NCI-H128 (cell line): ENCODE data around the gene NOL6.
"Not testable (repeated sequence)": the region's sequence is repeated elsewhere in the genome, so short reads cannot be mapped to it uniquely, and the experiment has no call there.

Experiments
- DNase-seq: peaks from one replicate; lab custom pipeline; 2025; ENCODE audit not compliant: unreplicated experiment; lab: John Stamatoyannopoulos, UW

NOL6 gene

DNA sequence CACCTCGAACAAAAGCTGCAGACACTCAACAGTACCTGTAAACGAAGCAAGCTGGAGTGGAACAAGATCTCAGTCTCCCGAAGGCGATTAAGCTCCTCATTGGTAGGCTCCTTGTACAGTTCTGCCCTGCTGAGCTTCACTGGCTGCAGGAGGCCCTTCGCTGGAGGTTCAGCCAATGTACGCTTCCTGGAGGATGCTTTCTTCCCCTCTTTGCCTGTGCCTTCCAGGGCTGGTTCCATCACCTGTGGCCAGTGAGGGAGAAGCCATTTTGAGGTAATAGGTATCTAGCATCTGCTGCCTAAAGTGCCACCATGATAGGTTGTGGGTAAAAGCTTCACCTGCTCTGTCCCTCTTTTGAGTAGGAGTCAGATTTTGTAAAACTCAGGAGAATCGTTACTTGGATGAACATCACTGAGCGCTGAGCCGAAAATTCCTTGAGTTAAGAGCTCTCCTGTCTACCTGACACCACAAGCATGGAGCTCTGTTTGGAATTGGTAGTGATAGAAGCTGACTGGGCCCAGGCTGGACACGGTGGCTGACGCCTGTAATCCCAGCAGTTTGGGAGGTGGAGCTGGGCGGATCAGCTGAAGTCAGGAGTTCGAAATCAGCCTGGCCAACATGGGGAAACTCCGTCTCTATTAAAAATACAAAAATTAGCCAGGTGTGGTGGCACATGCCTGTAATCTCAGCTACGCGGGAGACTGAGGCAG, 1.4 kb downstream of the NOL6 start:
- no peak for DNase-seq

- DNase-seq: no peak
Measured at GRCh38 chr9:33471361-33471760, 2.4 kb downstream of the NOL6 start.

DNA sequence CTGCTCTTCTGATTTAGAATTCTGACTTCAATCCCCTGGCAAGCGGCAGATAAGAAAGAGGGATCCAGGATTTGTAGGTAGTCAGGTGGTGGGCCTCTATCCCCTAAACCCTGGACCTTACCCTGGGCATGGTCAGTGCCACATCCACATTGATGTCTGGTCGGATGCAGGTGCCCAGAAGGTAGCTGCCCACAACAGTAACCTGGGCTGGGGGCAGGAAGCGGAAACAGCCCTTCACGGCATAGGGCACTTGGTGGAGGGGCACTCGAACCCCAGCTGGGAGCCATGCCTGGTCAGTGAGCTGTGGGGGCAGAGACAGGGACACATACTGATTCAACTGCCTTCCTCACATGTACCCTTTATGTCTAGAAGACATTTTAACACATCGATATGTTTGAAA, 3.8 kb downstream of the NOL6 start:
- DNase-seq: no peak

DNA sequence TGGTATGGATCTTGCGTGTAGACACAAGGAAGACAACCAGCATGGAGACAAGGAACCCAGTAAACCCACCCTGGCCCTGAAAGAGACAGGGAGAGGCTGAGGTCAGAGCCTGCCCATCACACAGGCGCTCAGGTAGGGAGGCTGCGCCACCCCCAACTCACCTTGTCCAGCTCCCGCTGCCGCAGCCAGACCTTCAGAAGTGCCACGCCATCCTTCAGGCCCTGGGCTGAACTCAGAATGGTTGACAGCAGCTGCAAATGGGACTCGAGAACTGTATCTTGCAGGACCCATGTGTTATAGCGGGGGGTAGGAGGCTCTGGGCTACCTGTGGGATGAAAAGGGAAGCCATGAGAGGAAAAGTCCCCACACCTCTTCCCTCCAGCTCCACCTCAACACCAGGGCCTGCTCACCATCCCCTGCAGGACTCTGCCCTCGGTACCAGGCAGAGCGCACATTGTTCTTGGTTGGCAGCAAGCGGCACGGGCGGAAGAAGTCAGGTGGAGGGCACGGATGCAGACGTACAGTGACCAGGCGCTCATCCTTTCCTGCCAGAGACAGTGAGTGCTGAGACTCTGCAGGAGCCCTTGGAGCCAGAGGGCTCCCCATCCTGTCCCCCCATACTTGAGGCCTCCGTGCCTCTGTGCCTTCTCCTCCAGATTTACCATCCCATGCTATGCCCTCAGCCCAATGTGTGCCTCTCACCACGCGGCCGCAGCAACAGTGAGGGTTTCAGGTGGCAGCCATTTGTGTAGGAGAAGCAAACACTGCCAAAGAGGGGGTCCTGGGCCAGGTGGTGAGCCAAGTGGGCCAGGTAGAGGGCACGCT, 4.7 kb downstream of the NOL6 start:
- no peak for DNase-seq

DNA sequence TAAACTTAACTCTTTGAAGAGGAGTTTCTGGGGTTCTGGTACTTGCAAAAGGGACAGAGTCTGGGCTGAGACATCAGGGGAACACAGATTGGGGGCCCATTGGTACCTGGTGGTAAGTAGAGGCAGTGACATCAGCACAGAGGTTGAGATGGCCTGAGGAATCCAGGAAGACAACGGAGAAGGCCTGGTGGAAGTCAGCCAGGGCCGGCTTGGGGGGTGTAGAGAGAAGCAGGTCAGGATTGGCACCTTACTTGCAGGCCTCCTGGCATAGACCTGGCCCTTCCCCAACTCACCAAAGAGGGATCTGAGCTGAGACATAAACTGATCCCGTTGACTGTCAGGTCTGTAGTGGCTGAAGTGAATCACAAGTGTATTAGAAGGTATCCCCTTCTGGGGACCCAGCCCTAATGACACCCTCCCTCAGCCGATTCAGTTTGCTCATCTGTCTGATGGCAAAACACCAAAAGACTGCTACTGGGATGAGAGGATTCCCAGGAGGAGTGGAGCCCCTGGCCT, 5.5 kb downstream of the NOL6 start:
- no peak for DNase-seq

DNA sequence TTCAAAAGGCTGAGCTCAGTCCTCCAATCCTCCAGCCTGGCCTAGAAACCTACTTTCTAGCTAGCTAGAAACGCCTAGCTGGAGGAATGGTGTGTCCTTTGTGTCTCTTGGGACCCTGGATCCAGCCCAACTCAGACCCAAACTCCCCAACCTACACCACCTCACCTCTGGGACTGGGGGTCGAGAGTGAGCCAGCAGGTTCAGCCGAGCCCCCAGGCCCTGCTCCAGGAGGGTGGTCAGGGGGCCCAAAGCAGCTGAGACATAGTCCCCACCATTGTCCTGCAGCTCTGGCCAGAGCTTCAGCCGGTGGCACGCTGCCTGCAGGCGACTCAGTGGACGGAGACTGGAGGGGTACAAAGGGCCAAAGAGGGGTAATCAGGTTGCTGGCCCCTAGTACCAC, 6.2 kb downstream of the NOL6 start:
- no peak for DNase-seq

DNA sequence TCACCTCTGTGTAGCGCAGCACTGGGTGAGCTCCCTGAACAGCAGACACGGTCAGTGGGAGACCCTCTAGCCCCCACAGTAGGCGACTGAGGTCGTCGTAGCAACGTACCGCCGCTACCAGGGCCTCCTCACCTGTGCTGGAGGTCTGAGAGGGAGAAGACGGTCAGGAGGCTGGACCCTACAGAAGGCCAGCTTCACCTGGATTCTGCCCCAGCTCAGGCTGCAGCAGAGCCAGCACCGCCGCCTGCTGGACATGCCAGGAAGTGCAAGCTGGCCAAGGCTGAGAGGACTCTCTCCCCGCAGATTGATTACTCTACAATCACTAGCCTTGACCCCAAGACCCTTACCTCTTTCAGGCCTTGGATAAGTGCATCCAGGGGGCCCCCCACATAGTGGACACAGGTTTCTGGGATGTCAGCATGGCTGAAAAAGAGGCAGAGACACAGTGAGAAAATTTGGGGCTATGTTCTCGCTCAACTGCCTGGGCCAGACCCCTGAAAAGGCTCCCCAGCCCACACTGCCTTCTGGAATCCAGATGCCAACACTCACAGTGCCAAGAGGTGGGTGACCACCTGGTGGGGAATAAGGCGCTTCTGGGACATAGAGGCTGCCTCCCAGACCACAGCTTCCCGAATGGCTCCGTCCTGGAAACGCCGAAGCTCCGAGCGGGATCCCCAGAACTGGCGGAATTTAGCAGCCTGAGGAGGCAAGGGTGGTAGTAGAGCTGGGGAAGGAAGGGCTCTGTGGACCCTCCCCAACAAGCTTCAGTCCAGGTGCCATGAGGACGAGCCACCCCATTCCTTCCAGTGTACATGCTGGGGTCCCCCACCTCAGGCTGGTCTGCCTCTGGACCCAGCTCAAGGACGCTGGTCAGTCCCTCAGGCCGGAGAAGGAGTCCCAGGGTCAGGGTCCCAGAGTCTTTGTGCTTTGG, 6.9 kb downstream of the NOL6 start:
- DNase-seq: no peak

DNA sequence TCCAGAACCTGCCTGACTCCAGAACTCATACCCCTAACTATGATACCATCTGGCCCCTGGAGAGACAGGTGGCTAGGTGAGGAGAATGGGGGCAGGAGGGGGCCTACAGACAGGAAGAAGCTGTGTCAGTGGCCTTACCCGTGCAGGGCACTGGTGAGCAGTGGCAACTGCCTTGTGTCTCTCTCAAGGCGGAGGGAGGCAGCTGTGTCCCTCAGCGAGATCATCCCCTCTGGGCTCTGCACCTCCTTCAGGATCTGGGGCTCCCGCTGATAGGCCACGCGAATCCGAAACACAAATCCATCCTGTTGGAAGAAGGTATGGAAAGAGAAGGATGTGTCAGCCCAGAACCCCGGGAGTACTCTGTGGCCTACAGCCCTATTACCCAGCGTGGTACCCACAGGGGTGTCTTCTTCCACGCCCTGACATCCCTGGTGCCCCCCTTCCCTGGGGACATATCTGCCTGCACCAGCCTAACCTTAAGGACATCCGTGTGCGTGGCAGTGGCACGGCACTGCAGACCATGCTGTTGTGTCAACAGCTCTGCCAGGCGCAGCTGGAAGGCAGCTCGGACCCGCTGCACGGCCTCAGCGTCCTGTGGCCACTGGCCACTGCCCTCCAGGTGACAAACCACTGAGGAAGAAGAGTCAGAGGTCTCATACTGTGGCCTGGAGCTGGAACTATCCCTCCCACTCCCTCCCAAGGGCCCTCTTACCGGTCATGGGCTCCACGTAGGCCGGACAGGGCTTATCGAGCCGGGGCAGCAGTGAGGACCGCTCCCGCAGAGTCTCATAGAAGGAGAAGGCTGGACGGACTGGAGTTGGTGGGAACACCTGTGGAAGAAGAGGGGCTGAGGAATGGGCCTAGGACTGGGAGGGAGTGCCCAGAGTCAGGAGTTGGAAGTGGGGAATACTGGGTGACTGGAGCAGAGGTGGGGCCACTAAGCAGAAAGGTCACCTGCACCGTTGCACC, 7.8 kb downstream of the NOL6 start:
- DNase-seq: no peak

DNA sequence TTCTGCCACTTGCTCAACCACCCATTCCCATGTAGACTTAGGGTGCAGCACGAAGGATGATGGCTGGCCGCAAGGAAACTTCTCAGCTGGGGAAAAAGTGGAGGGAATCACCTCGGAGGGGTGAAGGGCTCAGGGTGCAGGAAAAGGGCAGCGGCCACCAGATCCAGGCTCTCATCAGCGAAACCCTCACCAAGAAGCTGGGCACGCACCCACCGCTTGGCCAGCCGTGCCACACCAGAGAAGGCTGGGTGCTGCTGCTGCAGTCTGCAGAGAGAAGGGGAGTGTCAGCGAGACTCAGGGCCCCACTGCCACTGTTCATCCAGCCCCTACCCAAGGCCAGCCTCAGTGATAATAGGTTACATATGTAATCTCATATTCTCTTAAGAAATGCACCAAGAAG, 8.6 kb downstream of the NOL6 start:
- DNase-seq: no peak

GRCh38 chr9:33464045-33464636, 9.6 kb downstream of the NOL6 start:
- DNase-seq: no peak

DNA sequence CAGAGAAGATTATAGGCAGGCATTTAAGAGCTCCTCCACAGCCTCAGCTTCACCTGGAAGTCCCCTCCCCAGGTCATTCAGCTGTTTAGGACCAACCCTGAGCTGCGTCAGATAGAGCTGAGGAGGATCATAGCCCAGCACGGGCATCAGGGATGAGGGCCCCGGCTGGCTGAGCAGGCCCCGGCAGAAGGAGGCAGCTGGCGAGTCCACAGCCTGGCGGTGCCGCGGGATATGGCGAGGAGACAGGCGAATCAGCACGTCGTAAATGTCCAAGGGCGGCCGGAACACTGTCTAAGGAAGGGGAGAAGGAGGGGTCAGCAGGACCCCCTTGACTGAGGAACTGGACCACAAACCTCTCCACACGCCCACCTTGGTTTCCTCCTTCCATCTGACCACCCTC, 10.6 kb downstream of the NOL6 start:
- DNase-seq: no peak

GRCh38 chr9:33461492-33461891, 12.2 kb downstream of the NOL6 start:
- DNase-seq: no peak

- DNase-seq: no peak
Measured at GRCh38 chr9:33460854-33461253, 12.9 kb downstream of the NOL6 start.

DNA sequence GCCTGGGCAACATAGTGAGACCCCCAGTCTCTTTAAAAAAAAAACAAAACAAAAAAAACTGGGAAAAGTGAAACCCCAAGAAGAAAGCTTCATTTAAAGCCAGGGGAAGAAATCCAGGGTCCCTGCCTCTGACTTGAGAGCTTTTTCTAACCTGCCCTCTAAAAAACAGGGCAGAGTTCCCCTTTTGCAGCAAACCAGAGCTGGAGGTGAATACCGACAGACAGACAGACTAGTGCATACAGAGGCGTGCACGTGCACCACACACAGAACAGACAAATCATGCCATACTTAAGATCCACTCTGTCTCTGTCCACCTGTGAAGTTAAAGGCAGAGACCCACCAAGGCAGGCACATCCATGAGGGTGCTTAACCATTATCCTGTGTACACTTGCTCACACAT, 14.6 kb downstream of the NOL6 start:
- no peak for DNase-seq

GRCh38 chr9:33458444-33458843, 15.3 kb downstream of the NOL6 start:
- no peak for DNase-seq

GRCh38 chr9:33455945-33456344, 17.8 kb downstream of the NOL6 start:
- no peak for DNase-seq

DNA sequence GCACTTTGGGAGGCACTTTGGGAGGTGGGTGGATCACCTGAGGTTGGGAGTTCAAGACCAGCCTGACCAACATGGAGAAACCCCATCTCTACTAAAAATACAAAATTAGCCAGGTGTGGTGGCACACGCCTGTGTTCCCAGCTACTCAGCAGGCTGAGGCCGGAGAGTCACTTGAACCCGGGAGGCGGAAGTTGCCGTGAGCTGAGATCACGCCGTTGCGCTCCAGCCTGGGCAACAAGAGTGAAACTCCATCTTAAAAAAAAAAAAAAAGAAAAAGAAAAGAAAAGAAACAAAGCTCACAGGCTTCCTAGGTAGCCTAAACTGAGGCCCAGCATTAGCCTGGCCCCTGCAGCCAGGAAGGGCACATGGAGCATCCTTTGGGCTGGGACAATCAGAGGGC, 18.3 kb downstream of the NOL6 start:
- not testable (repeated sequence) for DNase-seq

DNA sequence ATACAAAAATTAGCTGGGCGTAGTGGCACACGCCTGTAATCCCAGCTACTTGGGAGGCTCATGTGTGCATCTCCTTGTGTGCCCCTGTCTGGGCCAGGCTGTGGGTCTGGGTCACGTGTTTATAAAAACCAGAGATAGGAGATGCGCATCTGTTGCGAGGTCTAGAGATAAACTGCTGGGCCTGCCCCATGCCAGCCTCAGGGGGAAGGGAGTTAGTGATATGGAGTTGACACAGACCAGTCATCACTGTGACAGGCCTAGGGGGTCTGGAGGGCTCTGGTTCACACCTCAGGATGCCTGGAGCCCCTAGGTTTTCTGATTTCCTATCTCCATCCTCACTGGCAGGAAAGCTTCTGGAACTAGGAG, 19.1 kb downstream of the NOL6 start:
- not testable (repeated sequence) for DNase-seq

DNA sequence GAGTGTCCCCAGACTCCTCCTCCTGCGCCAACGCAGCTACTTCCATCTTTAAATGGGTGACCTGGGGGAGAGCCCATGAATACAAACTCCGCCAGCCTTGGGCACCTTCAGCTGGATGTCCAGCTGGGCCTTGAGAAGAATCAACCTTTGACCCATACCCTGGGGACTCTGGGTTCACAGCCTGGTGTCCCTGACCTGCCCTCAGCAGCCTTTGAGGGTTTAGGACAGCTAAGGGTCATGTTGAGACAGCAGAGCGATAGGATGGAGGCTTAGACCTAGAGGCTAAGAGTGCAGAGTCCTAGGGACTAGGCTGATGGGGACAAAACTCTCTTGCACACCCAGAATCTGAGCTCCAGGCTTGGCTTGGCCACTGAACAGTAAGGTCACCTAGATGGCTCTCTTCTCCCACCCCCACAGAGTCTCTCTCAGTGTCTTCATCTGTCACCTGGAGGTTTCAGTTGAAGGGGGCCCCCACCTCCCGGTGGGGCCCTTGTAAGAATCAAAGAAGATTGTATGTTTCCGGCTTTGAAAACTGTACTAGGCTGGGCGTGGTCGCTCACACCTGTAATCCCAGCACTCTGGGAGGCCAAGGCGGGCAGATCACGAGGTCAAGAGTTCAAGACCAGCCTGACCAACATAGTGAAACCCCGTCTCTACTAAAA, 19.6 kb downstream of the NOL6 start:
- DNase-seq: no peak
